Activated naive CD8-positive, alpha-beta T cell treated with anti-CD3 and anti-CD28 coated beads for 36 hours (primary cell): ENCODE results near the gene SON. TPM values are rescaled to one million over a fixed set of nuclear protein-coding genes. Genes with fewer than 3 reads are reported as not detected.
"Not testable (repeated sequence)": the region's sequence is repeated elsewhere in the genome, so short reads cannot be mapped to it uniquely, and the experiment has no call there.

Experiments used
- DNase-seq: peaks from one replicate; pipeline ENCODE4 v3.0.0; 2021
- H3K27ac Mint-ChIP-seq: one replicate; pipeline ENCODE4 v1.8.0; 2022; ENCODE audit warnings: mild to moderate bottlenecking, moderate library complexity, mixed read lengths
- H3K27me3 Mint-ChIP-seq: one replicate; pipeline ENCODE4 v1.8.0; 2022; ENCODE audit warnings: mild to moderate bottlenecking, mixed read lengths
- H3K36me3 Mint-ChIP-seq: one replicate; pipeline ENCODE4 v1.8.0; 2021; ENCODE audit warnings: mild to moderate bottlenecking, mixed read lengths
- H3K4me1 Mint-ChIP-seq: one replicate; pipeline ENCODE4 v1.8.0; 2021; ENCODE audit warnings: mixed read lengths
- H3K4me3 Mint-ChIP-seq: one replicate; pipeline ENCODE4 v1.8.0; 2022; ENCODE audit warnings: mild to moderate bottlenecking, moderate library complexity, mixed read lengths
- H3K9me3 Mint-ChIP-seq: one replicate; pipeline ENCODE4 v1.8.0; 2022; ENCODE audit warnings: mixed read lengths
- total RNA-seq, 2 experiments: library from RNA; stranded (reverse); gene quantifications; one replicate each; pipeline ENCODE4 v1.2.3, GENCODE V29; 2021

Gene SON
- total RNA-seq, 2 experiments from 2014 or later, result 283 to 328 TPM

- Mint-ChIP-seq H3K4me1 (peaks cover 17% of the 10 kb centered on the region), H3K27me3 (no peaks in the 10 kb centered on the region), H3K27ac (no peak overlapping the region), H3K4me3 (no peak overlapping the region), H3K36me3 (peaks cover 23% of the 10 kb centered on the region), H3K9me3 (no peaks in the 10 kb centered on the region)
- no peak for DNase-seq
Observed at GRCh38 chr21:33584455-33584854, 41.6 kb downstream of the SON start.

- H3K27ac Mint-ChIP-seq, result no peak overlapping the region
- H3K36me3 Mint-ChIP-seq, result peaks cover 23% of the 10 kb centered on the region
- DNase-seq, result no peak
- peak overlapping the region; percentile 60 for H3K4me3 Mint-ChIP-seq
- no peaks in the 10 kb centered on the region for H3K9me3 Mint-ChIP-seq
- peaks cover 16% of the 10 kb centered on the region for H3K4me1 Mint-ChIP-seq
- H3K27me3 Mint-ChIP-seq, result no peaks in the 10 kb centered on the region
Observed at GRCh38 chr21:33586927-33587326, 44.1 kb downstream of the SON start.

- DNase-seq, result no peak
- Mint-ChIP-seq H3K27me3 (no peaks in the 10 kb centered on the region), H3K27ac (peak overlapping the region; percentile 79), H3K4me3 (peak overlapping the region; percentile 92), H3K4me1 (peaks cover 16% of the 10 kb centered on the region), H3K9me3 (no peaks in the 10 kb centered on the region), H3K36me3 (peaks cover 23% of the 10 kb centered on the region)
Observed at GRCh38 chr21:33587792-33588484, 45.1 kb downstream of the SON start.

- Mint-ChIP-seq H3K36me3 (peaks cover 23% of the 10 kb centered on the region), H3K9me3 (no peaks in the 10 kb centered on the region), H3K27me3 (no peaks in the 10 kb centered on the region), H3K4me1 (peaks cover 16% of the 10 kb centered on the region), H3K27ac (peak within 1 kb of the TSS; percentile 81), H3K4me3 (peak within 1 kb of the TSS; percentile 92)
- DNase-seq, result peak; percentile 92
Observed at GRCh38 chr21:33588485-33589335, 45.9 kb downstream of the SON start, which contains the start of gene DONSON. DONSON (minus strand) TSS chr21:33588684; CDS start chr21:33588641, 43 bp downstream.

- no peak for DNase-seq
- no peaks in the 10 kb centered on the region for H3K9me3 Mint-ChIP-seq
- H3K4me1 Mint-ChIP-seq, result no peaks in the 10 kb centered on the region
- no peak overlapping the region for H3K4me3 Mint-ChIP-seq
- H3K36me3 Mint-ChIP-seq, result peaks cover 8% of the 10 kb centered on the region
- H3K27ac Mint-ChIP-seq, result no peak overlapping the region
- H3K27me3 Mint-ChIP-seq, result no peaks in the 10 kb centered on the region
Observed at GRCh38 chr21:33598051-33598450, 55.2 kb downstream of the SON start.

- no peaks in the 10 kb centered on the region for H3K9me3 Mint-ChIP-seq
- no peak overlapping the region for H3K4me3 Mint-ChIP-seq
- no peak overlapping the region for H3K27ac Mint-ChIP-seq
- no peaks in the 10 kb centered on the region for H3K27me3 Mint-ChIP-seq
- no peaks in the 10 kb centered on the region for H3K4me1 Mint-ChIP-seq
- H3K36me3 Mint-ChIP-seq, result no peaks in the 10 kb centered on the region
- DNase-seq, result no peak
Observed at GRCh38 chr21:33608559-33608958, 65.7 kb downstream of the SON start.

- no peak for DNase-seq
- H3K4me3 Mint-ChIP-seq, result no peak overlapping the region
- no peak overlapping the region for H3K27ac Mint-ChIP-seq
- H3K9me3 Mint-ChIP-seq, result no peaks in the 10 kb centered on the region
- no peaks in the 10 kb centered on the region for H3K36me3 Mint-ChIP-seq
- no peaks in the 10 kb centered on the region for H3K27me3 Mint-ChIP-seq
- no peaks in the 10 kb centered on the region for H3K4me1 Mint-ChIP-seq
Observed at GRCh38 chr21:33611006-33611744, 68.3 kb downstream of the SON start.

- H3K27ac Mint-ChIP-seq, H3K4me1 Mint-ChIP-seq, H3K36me3 Mint-ChIP-seq, H3K9me3 Mint-ChIP-seq, H3K27me3 Mint-ChIP-seq, DNase-seq, H3K4me3 Mint-ChIP-seq: not testable (repeated sequence)
Observed at GRCh38 chr21:33617565-33617964, 74.7 kb downstream of the SON start.

- Mint-ChIP-seq H3K9me3 (no peaks in the 10 kb centered on the region), H3K36me3 (peaks cover 10% of the 10 kb centered on the region), H3K27ac (no peak overlapping the region), H3K4me3 (no peak overlapping the region), H3K4me1 (no peaks in the 10 kb centered on the region), H3K27me3 (no peaks in the 10 kb centered on the region)
- no peak for DNase-seq
Observed at GRCh38 chr21:33618407-33618806, 75.6 kb downstream of the SON start.

- Mint-ChIP-seq H3K4me1 (no peaks in the 10 kb centered on the region), H3K27me3 (no peaks in the 10 kb centered on the region), H3K4me3 (no peak overlapping the region), H3K27ac (no peak overlapping the region), H3K36me3 (peaks cover 11% of the 10 kb centered on the region), H3K9me3 (no peaks in the 10 kb centered on the region)
- no peak for DNase-seq
Observed at GRCh38 chr21:33619726-33620125, 76.9 kb downstream of the SON start.

- Mint-ChIP-seq H3K27ac (no peak overlapping the region), H3K4me3 (no peak overlapping the region), H3K9me3 (no peaks in the 10 kb centered on the region), H3K36me3 (peaks cover 9% of the 10 kb centered on the region), H3K4me1 (no peaks in the 10 kb centered on the region), H3K27me3 (no peaks in the 10 kb centered on the region)
- no peak for DNase-seq
Observed at GRCh38 chr21:33622253-33622652, 79.4 kb downstream of the SON start.

- H3K4me3 Mint-ChIP-seq, H3K36me3 Mint-ChIP-seq, H3K27me3 Mint-ChIP-seq, DNase-seq, H3K27ac Mint-ChIP-seq, H3K9me3 Mint-ChIP-seq, H3K4me1 Mint-ChIP-seq: not testable (repeated sequence)
Observed at GRCh38 chr21:33626151-33626550, 83.3 kb downstream of the SON start.
